EL (cell line): ENCODE data around the gene FAM107A.
"Not testable (repeated sequence)": the region's sequence is repeated elsewhere in the genome, so short reads cannot be mapped to it uniquely, and the experiment has no call there.

Source experiments
- DNase-seq: peaks from one replicate; pipeline ENCODE4 v3.0.0-alpha.2; 2016

The FAM107A gene

GRCh38 chr3:58535531-58536500, 41.4 kb downstream of the FAM107A start:
- no peak for DNase-seq

GRCh38 chr3:58534592-58535494, 42.3 kb downstream of the FAM107A start:
- no peak for DNase-seq

- DNase-seq: peak; percentile 76
These were observed 44.4 kb downstream of the FAM107A start for GRCh38 chr3:58532794-58533220.

GRCh38 chr3:58531956-58532355, 45.2 kb downstream of the FAM107A start:
- DNase-seq: peak; percentile 33

GRCh38 chr3:58531555-58531954, 45.6 kb downstream of the FAM107A start:
- no peak for DNase-seq

- DNase-seq: no peak
These were observed 46.8 kb downstream of the FAM107A start for GRCh38 chr3:58530354-58530865.

- no peak for DNase-seq
These were observed 47.5 kb downstream of the FAM107A start for GRCh38 chr3:58529516-58530353.

- DNase-seq: peak; percentile 37
These were observed 48.6 kb downstream of the FAM107A start for GRCh38 chr3:58528629-58529028.

- DNase-seq: not testable (repeated sequence)
These were observed 49.8 kb downstream of the FAM107A start for GRCh38 chr3:58527440-58527839.

- peak; percentile 90 for DNase-seq
These were observed 50.7 kb downstream of the FAM107A start for GRCh38 chr3:58526515-58526957.

- DNase-seq: no peak
These were observed 52.8 kb downstream of the FAM107A start for GRCh38 chr3:58524326-58524888.

GRCh38 chr3:58522759-58523425, 54.3 kb downstream of the FAM107A start:
- no peak for DNase-seq

- DNase-seq: no peak
These were observed 55.1 kb downstream of the FAM107A start for GRCh38 chr3:58521917-58522631.

- no peak for DNase-seq
These were observed 55.9 kb downstream of the FAM107A start for GRCh38 chr3:58521336-58521670.

- no peak for DNase-seq
These were observed 56.5 kb downstream of the FAM107A start for GRCh38 chr3:58520403-58521335.

GRCh38 chr3:58519668-58520402, 57.4 kb downstream of the FAM107A start:
- DNase-seq: no peak

GRCh38 chr3:58518291-58518789, 58.9 kb downstream of the FAM107A start:
- no peak for DNase-seq

GRCh38 chr3:58514405-58514804, 62.8 kb downstream of the FAM107A start:
- DNase-seq: no peak
